ENCODE results near the gene RNPEPL1.

DNA sequence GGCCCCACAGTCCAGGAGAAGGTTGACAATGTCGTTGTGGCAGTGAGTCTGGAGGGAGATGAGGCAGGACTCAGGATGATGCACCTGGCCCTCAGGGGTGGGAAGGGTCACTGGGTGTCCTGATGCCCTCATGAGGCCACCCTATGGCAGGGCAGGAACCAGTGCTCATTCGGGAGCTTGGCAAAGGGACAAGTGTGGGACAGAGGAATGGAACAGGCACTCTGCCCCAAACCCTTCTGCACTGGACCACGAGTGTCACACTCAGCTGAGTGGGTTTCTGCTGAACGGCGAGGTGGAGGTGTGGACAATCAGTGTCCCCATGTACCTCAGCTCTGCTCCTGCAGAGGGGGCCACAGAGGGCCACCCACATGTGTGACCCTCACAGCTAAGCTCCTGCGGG is 42.5 kb upstream of the RNPEPL1 start:
- TF ChIP-seq EZH2 (IDR thresholded peaks at IDR 0.05; ENCODE audit: low read depth) = no peak
- TF ChIP-seq, protein P1, sequence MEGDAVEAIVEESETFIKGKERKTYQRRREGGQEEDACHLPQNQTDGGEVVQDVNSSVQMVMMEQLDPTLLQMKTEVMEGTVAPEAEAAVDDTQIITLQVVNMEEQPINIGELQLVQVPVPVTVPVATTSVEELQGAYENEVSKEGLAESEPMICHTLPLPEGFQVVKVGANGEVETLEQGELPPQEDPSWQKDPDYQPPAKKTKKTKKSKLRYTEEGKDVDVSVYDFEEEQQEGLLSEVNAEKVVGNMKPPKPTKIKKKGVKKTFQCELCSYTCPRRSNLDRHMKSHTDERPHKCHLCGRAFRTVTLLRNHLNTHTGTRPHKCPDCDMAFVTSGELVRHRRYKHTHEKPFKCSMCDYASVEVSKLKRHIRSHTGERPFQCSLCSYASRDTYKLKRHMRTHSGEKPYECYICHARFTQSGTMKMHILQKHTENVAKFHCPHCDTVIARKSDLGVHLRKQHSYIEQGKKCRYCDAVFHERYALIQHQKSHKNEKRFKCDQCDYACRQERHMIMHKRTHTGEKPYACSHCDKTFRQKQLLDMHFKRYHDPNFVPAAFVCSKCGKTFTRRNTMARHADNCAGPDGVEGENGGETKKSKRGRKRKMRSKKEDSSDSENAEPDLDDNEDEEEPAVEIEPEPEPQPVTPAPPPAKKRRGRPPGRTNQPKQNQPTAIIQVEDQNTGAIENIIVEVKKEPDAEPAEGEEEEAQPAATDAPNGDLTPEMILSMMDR (conservative IDR thresholded peaks at IDR 0.05) = no peak
